Liver (tissue), 9 donors: Measurements from ENCODE around the gene KRTAP4-5. TPM values are rescaled to one million over a fixed set of nuclear protein-coding genes. Genes with fewer than 3 reads are reported as not detected.
"Not testable (repeated sequence)": the region's sequence is repeated elsewhere in the genome, so short reads cannot be mapped to it uniquely, and the experiment has no call there.

Experiments
- DNase-seq: peaks from one replicate; pipeline ENCODE4 v3.0.0-alpha.2; 2017; ENCODE audit warnings: low spot score
- H3K27ac ChIP-seq, 2 donors: one replicate each; pipeline ENCODE4 v1.7.0; 2013; ENCODE audit warnings: inconsistent platforms in 2 of 2, low read length in 2 of 2, control low read depth in 1 of 2, low read depth in 1 of 2, mild to moderate bottlenecking in 1 of 2
- H3K27me3 ChIP-seq, 4 donors: one replicate each; pipeline versions ENCODE4 v1.6.1 to v1.7.0; 2013; ENCODE audit warnings: low read length in 3 of 4, inconsistent platforms in 1 of 4, mild to moderate bottlenecking in 1 of 4, moderate library complexity in 1 of 4; ENCODE audit not compliant: control insufficient read depth in 4 of 4, insufficient read depth in 4 of 4
- H3K36me3 ChIP-seq, 4 donors: one replicate each; pipeline versions ENCODE4 v1.6.1 to v1.7.0; 2013; ENCODE audit warnings: low read length in 3 of 4, mild to moderate bottlenecking in 3 of 4, low read depth in 1 of 4, moderate library complexity in 1 of 4; ENCODE audit not compliant: control insufficient read depth in 4 of 4, insufficient read depth in 3 of 4
- H3K4me1 ChIP-seq, 4 donors: one replicate each; pipeline versions ENCODE4 v1.6.1 to v1.7.0; 2013; ENCODE audit warnings: low read length in 3 of 4, mild to moderate bottlenecking in 3 of 4, moderate library complexity in 1 of 4; ENCODE audit not compliant: control insufficient read depth in 4 of 4, insufficient read depth in 4 of 4
- H3K4me3 ChIP-seq, 3 donors: one replicate each; pipeline versions ENCODE4 v1.6.1 to v1.7.0; 2013; ENCODE audit warnings: low read length in 3 of 3, control low read depth in 1 of 3, low read depth in 1 of 3, mild to moderate bottlenecking in 1 of 3
- H3K9ac ChIP-seq, 2 donors: one replicate each; pipeline ENCODE4 v1.7.0; 2013; ENCODE audit warnings: low read length in 2 of 2, mild to moderate bottlenecking in 2 of 2, moderate library complexity in 2 of 2, control low read depth in 1 of 2, low read depth in 1 of 2
- H3K9me3 ChIP-seq, 4 donors: one replicate each; pipeline versions ENCODE4 v1.6.1 to v1.7.0; 2013; ENCODE audit warnings: low read length in 3 of 4; ENCODE audit not compliant: control insufficient read depth in 4 of 4
- EGR1 ChIP-seq, 2 donors: IDR thresholded peaks; 2 replicates each; pipeline ENCODE4 v1.6.1; 2016 to 2018; ENCODE audit warnings: antibody characterized with exemption in 2 of 2, low read depth in 2 of 2
- FOXA2 ChIP-seq: IDR thresholded peaks from 2 replicates; pipeline ENCODE4 v1.6.1; 2016; ENCODE audit warnings: antibody characterized with exemption
- GABPA ChIP-seq, 2 donors: IDR thresholded peaks in 1 of 2; conservative IDR thresholded peaks in 1 of 2; 2 replicates each; pipeline ENCODE4 v1.6.1; 2016; ENCODE audit warnings: antibody characterized with exemption in 2 of 2, mild to moderate bottlenecking in 1 of 2, moderate library complexity in 1 of 2
- HNF4G ChIP-seq: IDR thresholded peaks from 2 replicates; pipeline ENCODE4 v1.6.1; 2016; ENCODE audit warnings: antibody characterized with exemption
- RAD21 ChIP-seq, 2 donors: IDR thresholded peaks; 2 replicates each; pipeline ENCODE4 v1.6.1; 2016; ENCODE audit warnings: antibody characterized with exemption in 2 of 2, mild to moderate bottlenecking in 2 of 2
- RXRA ChIP-seq, 2 donors: IDR thresholded peaks; 2 replicates each; pipeline ENCODE4 v1.6.1; 2017 to 2018; ENCODE audit warnings: antibody characterized with exemption in 2 of 2, mild to moderate bottlenecking in 1 of 2
- TAF1 ChIP-seq: conservative IDR thresholded peaks from 2 replicates; pipeline ENCODE4 v1.6.1; 2016; ENCODE audit warnings: antibody characterized with exemption, mild to moderate bottlenecking
- YY1 ChIP-seq: IDR thresholded peaks from 2 replicates; pipeline ENCODE4 v1.6.1; 2016; ENCODE audit warnings: antibody characterized with exemption, mild to moderate bottlenecking
- WGBS: extraction: QIAGEN DNeasy Blood & Tissue Kit; methylation state at CpG from one replicate; pipeline ENCODE4 v1.1.7; 2013; 5-methylcytosine and 5-hydroxymethylcytosine counted together
- polyA plus RNA-seq, 2 donors: library from polyadenylated mRNA; stranded (reverse) in 1 of 2; unstranded in 1 of 2; fragments of 200-250 nt in 1 of 2; fragments of >200 nt in 1 of 2; fragmentation: Nextera tagmentation in 1 of 2; extraction: Ambion mirVana in 1 of 2; gene quantifications; one replicate each; pipeline versions ENCODE4 v1.2.1 to v1.2.3, GENCODE V29; 2013 to 2015
- total RNA-seq, 2 donors: library from RNA; depleted of rRNA; stranded (reverse); fragments of >200 nt; gene quantifications; one replicate each; pipeline ENCODE4 v1.2.3, GENCODE V29; 2014
- TF ChIP-seq, protein P1 (sequence below): fragments of 150-350 bp; IDR thresholded peaks from 2 replicates; pipeline ENCODE4 v1.5.1; 2017; ENCODE audit warnings: improper control_type of control experiment, low read depth, low read length; ENCODE audit not compliant: missing input control
- TF ChIP-seq, protein P2 (sequence below): IDR thresholded peaks from 2 replicates; pipeline ENCODE4 v1.6.1; 2016; ENCODE audit warnings: antibody characterized with exemption
- TF ChIP-seq, protein P3 (sequence below): IDR thresholded peaks from 2 replicates; pipeline ENCODE4 v1.6.1; 2016; ENCODE audit warnings: antibody characterized with exemption
- TF ChIP-seq, protein P4 (sequence below): IDR thresholded peaks from 2 replicates; pipeline ENCODE4 v1.6.1; 2016; ENCODE audit warnings: antibody characterized with exemption, mild to moderate bottlenecking
- donor health status: healthy.
- donor health status: healthy.
- donor health status: healthy.
- donor health status: healthy.
- donor health status: healthy.

KRTAP4-5 gene
- total and polyA plus RNA-seq, 4 donors: not detected

DNA sequence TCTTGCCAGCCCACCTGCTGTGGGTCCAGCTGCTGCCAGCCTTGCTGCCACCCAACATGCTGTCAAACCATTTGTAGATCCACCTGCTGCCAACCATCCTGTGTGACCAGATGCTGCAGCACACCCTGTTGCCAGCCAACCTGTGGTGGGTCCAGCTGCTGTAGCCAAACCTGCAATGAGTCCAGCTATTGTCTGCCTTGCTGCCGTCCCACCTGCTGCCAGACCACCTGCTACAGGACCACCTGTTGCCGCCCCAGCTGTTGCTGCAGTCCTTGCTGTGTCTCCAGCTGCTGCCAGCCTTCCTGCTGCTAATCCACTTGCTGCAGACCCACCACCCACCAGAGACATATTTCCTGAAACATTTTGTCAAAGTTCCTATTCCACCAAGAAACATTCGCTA, 40.7 kb upstream of the KRTAP4-5 start:
- TF ChIP-seq, protein P1, sequence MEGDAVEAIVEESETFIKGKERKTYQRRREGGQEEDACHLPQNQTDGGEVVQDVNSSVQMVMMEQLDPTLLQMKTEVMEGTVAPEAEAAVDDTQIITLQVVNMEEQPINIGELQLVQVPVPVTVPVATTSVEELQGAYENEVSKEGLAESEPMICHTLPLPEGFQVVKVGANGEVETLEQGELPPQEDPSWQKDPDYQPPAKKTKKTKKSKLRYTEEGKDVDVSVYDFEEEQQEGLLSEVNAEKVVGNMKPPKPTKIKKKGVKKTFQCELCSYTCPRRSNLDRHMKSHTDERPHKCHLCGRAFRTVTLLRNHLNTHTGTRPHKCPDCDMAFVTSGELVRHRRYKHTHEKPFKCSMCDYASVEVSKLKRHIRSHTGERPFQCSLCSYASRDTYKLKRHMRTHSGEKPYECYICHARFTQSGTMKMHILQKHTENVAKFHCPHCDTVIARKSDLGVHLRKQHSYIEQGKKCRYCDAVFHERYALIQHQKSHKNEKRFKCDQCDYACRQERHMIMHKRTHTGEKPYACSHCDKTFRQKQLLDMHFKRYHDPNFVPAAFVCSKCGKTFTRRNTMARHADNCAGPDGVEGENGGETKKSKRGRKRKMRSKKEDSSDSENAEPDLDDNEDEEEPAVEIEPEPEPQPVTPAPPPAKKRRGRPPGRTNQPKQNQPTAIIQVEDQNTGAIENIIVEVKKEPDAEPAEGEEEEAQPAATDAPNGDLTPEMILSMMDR: no peak
- TF ChIP-seq YY1 (no peak), GABPA (IDR thresholded peaks at IDR 0.05 in 1 of 2, conservative IDR thresholded peaks at IDR 0.05 in 1 of 2) (no peak), RAD21 (IDR thresholded peaks at IDR 0.05) (no peak)
- TF ChIP-seq, protein P2, sequence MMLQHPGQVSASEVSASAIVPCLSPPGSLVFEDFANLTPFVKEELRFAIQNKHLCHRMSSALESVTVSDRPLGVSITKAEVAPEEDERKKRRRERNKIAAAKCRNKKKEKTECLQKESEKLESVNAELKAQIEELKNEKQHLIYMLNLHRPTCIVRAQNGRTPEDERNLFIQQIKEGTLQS: no peak
- TF ChIP-seq, protein P3, sequence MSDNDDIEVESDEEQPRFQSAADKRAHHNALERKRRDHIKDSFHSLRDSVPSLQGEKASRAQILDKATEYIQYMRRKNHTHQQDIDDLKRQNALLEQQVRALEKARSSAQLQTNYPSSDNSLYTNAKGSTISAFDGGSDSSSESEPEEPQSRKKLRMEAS: no peak
- no peak overlapping the region for H3K9ac ChIP-seq
- H3K36me3 ChIP-seq: no peaks in the 10 kb centered on the region
- H3K27ac ChIP-seq: no peak overlapping the region
- DNase-seq: no peak
- H3K9me3 ChIP-seq: no peaks in the 10 kb centered on the region
- 79% methylated on average over 3 of the region's 3 CpGs for WGBS
- H3K27me3 ChIP-seq: peaks cover 0 to 4% (median 0%) of the 10 kb centered on the region in 4 donors
- H3K4me3 ChIP-seq: no peak overlapping the region
- no peaks in the 10 kb centered on the region for H3K4me1 ChIP-seq

DNA sequence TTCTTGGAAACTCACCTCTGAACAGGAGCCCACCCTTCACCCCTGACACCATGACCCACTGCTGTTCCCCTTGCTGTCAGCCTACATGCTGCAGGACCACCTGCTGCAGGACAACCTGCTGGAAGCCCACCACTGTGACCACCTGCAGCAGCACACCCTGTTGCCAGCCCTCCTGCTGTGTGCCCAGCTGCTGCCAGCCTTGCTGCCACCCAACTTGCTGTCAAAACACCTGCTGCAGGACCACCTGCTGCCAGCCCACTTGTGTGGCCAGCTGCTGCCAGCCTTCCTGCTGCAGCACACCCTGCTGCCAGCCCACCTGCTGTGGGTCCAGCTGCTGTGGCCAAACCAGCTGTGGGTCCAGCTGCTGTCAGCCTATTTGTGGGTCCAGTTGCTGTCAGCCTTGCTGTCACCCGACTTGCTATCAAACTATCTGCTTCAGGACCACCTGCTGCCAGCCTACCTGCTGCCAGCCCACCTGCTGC, 40.3 kb upstream of the KRTAP4-5 start, which contains the start of gene KRTAP9-1:
Gene KRTAP9-1 (plus strand): TSS at position 51 of the 482 bp plus-strand sequence. CDS start 0 bp downstream, at position 51.
- H3K27me3 ChIP-seq, H3K4me3 ChIP-seq, H3K36me3 ChIP-seq, H3K9ac ChIP-seq, H3K27ac ChIP-seq, DNase-seq, H3K9me3 ChIP-seq, H3K4me1 ChIP-seq: not testable (repeated sequence)
- WGBS: 64% methylated on average over 1 of the region's 1 CpG

DNA sequence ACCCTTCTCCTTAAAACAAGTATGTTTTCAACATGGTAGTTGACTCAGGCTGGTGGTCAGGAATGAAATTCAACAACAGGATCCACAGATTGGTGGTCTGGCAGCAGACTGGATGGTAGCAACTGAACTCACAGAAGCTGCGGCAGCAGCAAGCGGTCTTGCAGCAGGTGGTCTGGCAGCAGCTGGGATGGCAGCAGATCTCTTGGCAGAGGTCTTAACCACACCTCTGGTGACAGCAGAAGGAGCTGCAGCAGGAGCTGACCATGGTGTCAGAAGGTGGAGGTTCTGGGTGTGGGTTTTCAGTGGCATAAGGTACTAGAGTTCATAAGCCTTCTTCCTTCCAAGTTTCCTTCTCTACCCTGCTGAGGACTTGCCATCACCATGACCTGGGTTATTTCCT, 37.2 kb upstream of the KRTAP4-5 start:
- DNase-seq: no peak
- H3K27ac ChIP-seq: no peak overlapping the region
- no peaks in the 10 kb centered on the region for H3K4me1 ChIP-seq
- no peaks in the 10 kb centered on the region for H3K9me3 ChIP-seq
- WGBS: 85% methylated on average over 2 of the region's 2 CpGs
- no peak for TF ChIP-seq TAF1
- no peak for TF ChIP-seq FOXA2
- TF ChIP-seq GABPA (IDR thresholded peaks at IDR 0.05 in 1 of 2, conservative IDR thresholded peaks at IDR 0.05 in 1 of 2): no peak
- TF ChIP-seq HNF4G: no peak
- TF ChIP-seq, protein P4, sequence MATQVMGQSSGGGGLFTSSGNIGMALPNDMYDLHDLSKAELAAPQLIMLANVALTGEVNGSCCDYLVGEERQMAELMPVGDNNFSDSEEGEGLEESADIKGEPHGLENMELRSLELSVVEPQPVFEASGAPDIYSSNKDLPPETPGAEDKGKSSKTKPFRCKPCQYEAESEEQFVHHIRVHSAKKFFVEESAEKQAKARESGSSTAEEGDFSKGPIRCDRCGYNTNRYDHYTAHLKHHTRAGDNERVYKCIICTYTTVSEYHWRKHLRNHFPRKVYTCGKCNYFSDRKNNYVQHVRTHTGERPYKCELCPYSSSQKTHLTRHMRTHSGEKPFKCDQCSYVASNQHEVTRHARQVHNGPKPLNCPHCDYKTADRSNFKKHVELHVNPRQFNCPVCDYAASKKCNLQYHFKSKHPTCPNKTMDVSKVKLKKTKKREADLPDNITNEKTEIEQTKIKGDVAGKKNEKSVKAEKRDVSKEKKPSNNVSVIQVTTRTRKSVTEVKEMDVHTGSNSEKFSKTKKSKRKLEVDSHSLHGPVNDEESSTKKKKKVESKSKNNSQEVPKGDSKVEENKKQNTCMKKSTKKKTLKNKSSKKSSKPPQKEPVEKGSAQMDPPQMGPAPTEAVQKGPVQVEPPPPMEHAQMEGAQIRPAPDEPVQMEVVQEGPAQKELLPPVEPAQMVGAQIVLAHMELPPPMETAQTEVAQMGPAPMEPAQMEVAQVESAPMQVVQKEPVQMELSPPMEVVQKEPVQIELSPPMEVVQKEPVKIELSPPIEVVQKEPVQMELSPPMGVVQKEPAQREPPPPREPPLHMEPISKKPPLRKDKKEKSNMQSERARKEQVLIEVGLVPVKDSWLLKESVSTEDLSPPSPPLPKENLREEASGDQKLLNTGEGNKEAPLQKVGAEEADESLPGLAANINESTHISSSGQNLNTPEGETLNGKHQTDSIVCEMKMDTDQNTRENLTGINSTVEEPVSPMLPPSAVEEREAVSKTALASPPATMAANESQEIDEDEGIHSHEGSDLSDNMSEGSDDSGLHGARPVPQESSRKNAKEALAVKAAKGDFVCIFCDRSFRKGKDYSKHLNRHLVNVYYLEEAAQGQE: no peak
- no peak for TF ChIP-seq YY1
- TF ChIP-seq, protein P2: no peak
- no peak for TF ChIP-seq RXRA (IDR thresholded peaks at IDR 0.05)
- no peak for TF ChIP-seq EGR1 (IDR thresholded peaks at IDR 0.05; ENCODE audit: low read depth in 2 of 2)
- H3K27me3 ChIP-seq: peaks cover 0 to 12% (median 0%) of the 10 kb centered on the region in 4 donors
- H3K4me3 ChIP-seq: no peak overlapping the region
- H3K36me3 ChIP-seq: no peaks in the 10 kb centered on the region
- H3K9ac ChIP-seq: no peak overlapping the region
